HG02571 (cell line): ENCODE measurements around the gene WDR70.
"Not testable (repeated sequence)": the region's sequence is repeated elsewhere in the genome, so short reads cannot be mapped to it uniquely, and the experiment has no call there.

Experiments used
- ATAC-seq: cut with Tn5 transposase; IDR thresholded peaks from one replicate; pipeline ENCODE4 v1.9.1; 2021; ENCODE audit warnings: mild to moderate bottlenecking, moderate library complexity; ENCODE audit not compliant: unreplicated experiment

The WDR70 gene

GRCh38 chr5:37568018-37568753 lies 189.1 kb downstream of the WDR70 start:
- ATAC-seq: no peak

GRCh38 chr5:37568893-37569292 lies 189.8 kb downstream of the WDR70 start:
- no peak for ATAC-seq

GRCh38 chr5:37569466-37569865 lies 190.3 kb downstream of the WDR70 start:
- no peak for ATAC-seq

GRCh38 chr5:37570597-37570996 lies 191.5 kb downstream of the WDR70 start:
- no peak for ATAC-seq

- no peak for ATAC-seq
Observed at GRCh38 chr5:37571985-37572384, 192.9 kb downstream of the WDR70 start.

GRCh38 chr5:37575541-37576489 lies 196.7 kb downstream of the WDR70 start:
- ATAC-seq: no peak

- ATAC-seq: no peak
Observed at GRCh38 chr5:37576552-37576951, 197.4 kb downstream of the WDR70 start.

GRCh38 chr5:37578176-37578575 lies 199.1 kb downstream of the WDR70 start:
- no peak for ATAC-seq

- no peak for ATAC-seq
Observed at GRCh38 chr5:37580106-37580505, 201.0 kb downstream of the WDR70 start.

GRCh38 chr5:37582202-37582601 lies 203.1 kb downstream of the WDR70 start:
- no peak for ATAC-seq

GRCh38 chr5:37593292-37593691 lies 214.2 kb downstream of the WDR70 start:
- not testable (repeated sequence) for ATAC-seq

GRCh38 chr5:37594864-37595263 lies 215.7 kb downstream of the WDR70 start:
- ATAC-seq: not testable (repeated sequence)

- no peak for ATAC-seq
Observed at GRCh38 chr5:37598733-37599132, 219.6 kb downstream of the WDR70 start.

GRCh38 chr5:37601163-37601562 lies 222.0 kb downstream of the WDR70 start:
- ATAC-seq: no peak

- no peak for ATAC-seq
Observed at GRCh38 chr5:37603072-37603471, 224.0 kb downstream of the WDR70 start.

- no peak for ATAC-seq
Observed at GRCh38 chr5:37604290-37604689, 225.2 kb downstream of the WDR70 start.

GRCh38 chr5:37606148-37606547 lies 227.0 kb downstream of the WDR70 start:
- no peak for ATAC-seq

GRCh38 chr5:37606632-37607248 lies 227.6 kb downstream of the WDR70 start:
- no peak for ATAC-seq

GRCh38 chr5:37615184-37615583 lies 236.1 kb downstream of the WDR70 start:
- ATAC-seq: no peak

GRCh38 chr5:37619353-37619752 lies 240.2 kb downstream of the WDR70 start:
- ATAC-seq: no peak

GRCh38 chr5:37622354-37622753 lies 243.2 kb downstream of the WDR70 start:
- ATAC-seq: not testable (repeated sequence)
